OCI-LY7 (cell line): ENCODE results near the gene KL. TPM values are rescaled to one million over a fixed set of nuclear protein-coding genes. Genes with fewer than 3 reads are reported as not detected.

Source experiments
- BruUV-seq: library from RNA; stranded (reverse); fragments of 400-500 nt; replicated peaks from 2 replicates; lab custom pipeline; 2021; lab: Mats Ljungman, UMichigan
- CTCF ChIA-PET: fragments of 300-600 bp; sonication (Branson Sonifier 250); formaldehyde crosslinking; loops from one replicate; lab custom pipeline; 2022; ENCODE audit warnings: antibody characterized with exemption; ENCODE audit not compliant: unreplicated experiment; lab: Charles Lee
- POLR2A ChIA-PET: fragments of 300-600 bp; sonication (Branson Sonifier 250); formaldehyde crosslinking; loops from one replicate; lab custom pipeline; 2022; ENCODE audit warnings: antibody characterized with exemption; lab: Charles Lee
- DNase-seq: peaks from one replicate; pipeline ENCODE4 v3.0.0-alpha.2; 2015; ENCODE audit warnings: low spot score
- H2AFZ ChIP-seq: fragments of 200-600 bp; sonication (generic), shearing (Covaris generic); 2 replicates; pipeline ENCODE4 v1.6.1; 2014; ENCODE audit warnings: mild to moderate bottlenecking, antibody characterized with exemption, low read length, moderate library complexity
- H3K27ac ChIP-seq: fragments of 200-600 bp; sonication (generic); 2 replicates; pipeline ENCODE4 v1.5.1; 2014; ENCODE audit warnings: mixed run types, low read depth, mild to moderate bottlenecking, moderate library complexity, low read length, inconsistent platforms; ENCODE audit not compliant: poor library complexity, severe bottlenecking
- H3K36me3 ChIP-seq: fragments of 200-600 bp; sonication (generic); 2 replicates; pipeline ENCODE4 v1.6.1; 2014; ENCODE audit warnings: mild to moderate bottlenecking, antibody characterized with exemption, low read length, moderate library complexity, mixed read lengths; ENCODE audit not compliant: insufficient read depth
- H3K4me1 ChIP-seq: fragments of 200-600 bp; sonication (generic); 2 replicates; pipeline ENCODE4 v1.5.1; 2014; ENCODE audit warnings: mild to moderate bottlenecking, low read length; ENCODE audit not compliant: insufficient read depth, poor library complexity, severe bottlenecking
- H3K4me2 ChIP-seq: fragments of 200-600 bp; sonication (generic); 2 replicates; pipeline ENCODE4 v1.6.1; 2014; ENCODE audit warnings: mild to moderate bottlenecking, low read length
- H3K4me3 ChIP-seq: fragments of 200-600 bp; sonication (generic); 2 replicates; pipeline ENCODE4 v1.5.1; 2014; ENCODE audit warnings: mild to moderate bottlenecking, low read depth, low read length; ENCODE audit not compliant: poor library complexity, severe bottlenecking
- H3K79me2 ChIP-seq: fragments of 200-600 bp; sonication (generic); 2 replicates; pipeline ENCODE4 v1.6.1; 2016; ENCODE audit warnings: low read depth, mild to moderate bottlenecking, low read length, moderate library complexity, mixed read lengths; ENCODE audit not compliant: insufficient read depth
- H3K9me2 ChIP-seq: fragments of 200-600 bp; sonication (generic); 2 replicates; pipeline ENCODE4 v1.6.1; 2016; ENCODE audit warnings: mild to moderate bottlenecking, low read length, mixed read lengths; ENCODE audit not compliant: insufficient read depth
- H3K9me3 ChIP-seq: fragments of 200-600 bp; sonication (generic); 2 replicates; pipeline ENCODE4 v1.6.1; 2014; ENCODE audit warnings: mild to moderate bottlenecking, mixed run types, low read length, mixed read lengths
- H4K20me1 ChIP-seq: fragments of 200-600 bp; sonication (generic); 2 replicates; pipeline ENCODE4 v1.6.1; 2014; ENCODE audit warnings: mild to moderate bottlenecking, antibody characterized with exemption, low read length, moderate library complexity, mixed read lengths; ENCODE audit not compliant: insufficient read depth
- EZH2phosphoT487 ChIP-seq: fragments of 200-600 bp; sonication (generic); IDR thresholded peaks from 2 replicates; pipeline ENCODE4 v1.6.1; 2018; ENCODE audit warnings: low read depth, borderline replicate concordance, mild to moderate bottlenecking, mixed run types, antibody characterized with exemption, low read length, moderate library complexity, mixed read lengths
- intact Hi-C: fragments of 100-400 bp; cut with micrococcal nuclease; formaldehyde crosslinking; loops from one replicate; pipeline ENCODE4 v1.10.0; 2022; ENCODE audit not compliant: unreplicated experiment
- total RNA-seq, 2 experiments: library from RNA; depleted of rRNA in 1 of 2; stranded (reverse); fragments of >200 nt in 1 of 2; shearing (Covaris generic) in 1 of 2; gene quantifications; 2 replicates each; pipeline ENCODE4 v1.2.3, GENCODE V29; 2014 to 2022
- TF ChIP-seq, protein P1 (sequence below): fragments of 200-600 bp; sonication (generic); conservative IDR thresholded peaks from 2 replicates; pipeline ENCODE4 v1.5.1; 2014; ENCODE audit warnings: mild to moderate bottlenecking, antibody characterized with exemption, low read length, moderate library complexity, mixed read lengths

Gene KL
- total RNA-seq, 2 experiments from 2014 or later: not detected

- DNase-seq: no peak
- no peak for TF ChIP-seq EZH2phosphoT487
- TF ChIP-seq, protein P1, sequence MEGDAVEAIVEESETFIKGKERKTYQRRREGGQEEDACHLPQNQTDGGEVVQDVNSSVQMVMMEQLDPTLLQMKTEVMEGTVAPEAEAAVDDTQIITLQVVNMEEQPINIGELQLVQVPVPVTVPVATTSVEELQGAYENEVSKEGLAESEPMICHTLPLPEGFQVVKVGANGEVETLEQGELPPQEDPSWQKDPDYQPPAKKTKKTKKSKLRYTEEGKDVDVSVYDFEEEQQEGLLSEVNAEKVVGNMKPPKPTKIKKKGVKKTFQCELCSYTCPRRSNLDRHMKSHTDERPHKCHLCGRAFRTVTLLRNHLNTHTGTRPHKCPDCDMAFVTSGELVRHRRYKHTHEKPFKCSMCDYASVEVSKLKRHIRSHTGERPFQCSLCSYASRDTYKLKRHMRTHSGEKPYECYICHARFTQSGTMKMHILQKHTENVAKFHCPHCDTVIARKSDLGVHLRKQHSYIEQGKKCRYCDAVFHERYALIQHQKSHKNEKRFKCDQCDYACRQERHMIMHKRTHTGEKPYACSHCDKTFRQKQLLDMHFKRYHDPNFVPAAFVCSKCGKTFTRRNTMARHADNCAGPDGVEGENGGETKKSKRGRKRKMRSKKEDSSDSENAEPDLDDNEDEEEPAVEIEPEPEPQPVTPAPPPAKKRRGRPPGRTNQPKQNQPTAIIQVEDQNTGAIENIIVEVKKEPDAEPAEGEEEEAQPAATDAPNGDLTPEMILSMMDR: no peak
- ChIA-PET POLR2A (no interaction called here), CTCF (no interaction called here)
- intact Hi-C loops: no loop called here
- no peak overlapping the region for H2AFZ ChIP-seq
- no peak overlapping the region for H3K4me3 ChIP-seq
- no peaks in the 10 kb centered on the region for H3K9me2 ChIP-seq
- H3K9me3 ChIP-seq: no peaks in the 10 kb centered on the region
- no peaks in the 10 kb centered on the region for H4K20me1 ChIP-seq
- H3K79me2 ChIP-seq: no peaks in the 10 kb centered on the region
- no peaks in the 10 kb centered on the region for H3K36me3 ChIP-seq
- no peak overlapping the region for H3K4me2 ChIP-seq
- no TSS peak for BruUV-seq
- no peaks in the 10 kb centered on the region for H3K4me1 ChIP-seq
- no peak overlapping the region for H3K27ac ChIP-seq
Measured at GRCh38 chr13:32976056-32976805, 40.0 kb upstream of the KL start.

GRCh38 chr13:32976912-32977311 lies 39.3 kb upstream of the KL start:
- no peaks in the 10 kb centered on the region for H3K36me3 ChIP-seq
- TF ChIP-seq, protein P1: no peak
- TF ChIP-seq EZH2phosphoT487: no peak
- BruUV-seq: no TSS peak
- ChIA-PET POLR2A (interaction anchor here (0.5 kb wide), 1 partner anchor 597 kb away, joined by 3 read pairs; no protein-coding TSS in a partner anchor), CTCF (no interaction called here)
- H3K4me1 ChIP-seq: no peaks in the 10 kb centered on the region
- H3K9me3 ChIP-seq: no peaks in the 10 kb centered on the region
- no peaks in the 10 kb centered on the region for H3K9me2 ChIP-seq
- H3K79me2 ChIP-seq: no peaks in the 10 kb centered on the region
- H3K4me2 ChIP-seq: no peak overlapping the region
- H3K4me3 ChIP-seq: no peak overlapping the region
- no peak overlapping the region for H2AFZ ChIP-seq
- H4K20me1 ChIP-seq: no peaks in the 10 kb centered on the region
- intact Hi-C loops: no loop called here
- no peak overlapping the region for H3K27ac ChIP-seq
- DNase-seq: no peak

GRCh38 chr13:32977321-32977720 lies 38.9 kb upstream of the KL start:
- TF ChIP-seq EZH2phosphoT487: no peak
- TF ChIP-seq, protein P1: no peak
- no peak for DNase-seq
- no peaks in the 10 kb centered on the region for H4K20me1 ChIP-seq
- H3K36me3 ChIP-seq: no peaks in the 10 kb centered on the region
- H3K27ac ChIP-seq: no peak overlapping the region
- intact Hi-C loops: no loop called here
- H3K79me2 ChIP-seq: no peaks in the 10 kb centered on the region
- CTCF ChIA-PET: no interaction called here
- no peak overlapping the region for H2AFZ ChIP-seq
- no TSS peak for BruUV-seq
- no peaks in the 10 kb centered on the region for H3K9me2 ChIP-seq
- no peaks in the 10 kb centered on the region for H3K9me3 ChIP-seq
- H3K4me2 ChIP-seq: no peak overlapping the region
- H3K4me1 ChIP-seq: no peaks in the 10 kb centered on the region
- no peak overlapping the region for H3K4me3 ChIP-seq
- POLR2A ChIA-PET: interaction anchor here (0.5 kb wide), 1 partner anchor 597 kb away, joined by 3 read pairs; no protein-coding TSS in a partner anchor
